ENCODE measurements around the gene PELI2. TPM values are rescaled to one million over a fixed set of nuclear protein-coding genes. Genes with fewer than 3 reads are reported as not detected.

Gene PELI2
- total and polyA plus RNA-seq, 2 of the 4 experiments (the other 2 are of a cell fraction), result 6.0 to 36.7 TPM

- ChIA-PET CTCF (interaction anchor here (0.7 kb wide), 1 partner anchor 427 kb away, joined by 3 read pairs; no protein-coding TSS in a partner anchor), POLR2A (ENCODE audit: unreplicated experiment) (no interaction called here)
- Histone ChIP-seq H2BK20ac (ENCODE audit: low read depth, low read length) (peak overlapping the region; percentile 31; the same call in 1 of the 2 replicates), H4K20me1 (ENCODE audit: insufficient read depth, low read length) (no peaks in the 10 kb centered on the region), H2BK15ac (ENCODE audit: low read depth, low read length) (peak overlapping the region; percentile 30; the same call in 2 of the 3 replicates), H3K9ac (ENCODE audit: low read depth, low read length) (no peak overlapping the region), H2AK9ac (replicated peaks; ENCODE audit: low read depth, low read length, poor library complexity) (no peak overlapping the region), H2BK5ac (ENCODE audit: low read depth, low read length, poor library complexity, severe bottlenecking) (peak overlapping the region; percentile 24), H4K8ac (ENCODE audit: low read depth in 2 of 2, low read length in 2 of 2) (0 out of 4 replicates have a peak overlapping the region, but pooled peaks of 1 of the 2 experiments have one; percentile 1), H3K4me2 (ENCODE audit: low read depth, low read length) (no peak overlapping the region), H3K23ac (ENCODE audit: low read depth, low read length) (no peak overlapping the region), H3K56ac (ENCODE audit: extremely low read depth, insufficient read depth, low read length) (no peak overlapping the region), H2AK5ac (ENCODE audit: low read depth, low read length) (peak overlapping the region; percentile 30; the same call in 1 of the 2 replicates), H4K91ac (ENCODE audit: insufficient read depth, low read depth, low read length) (no peak overlapping the region), H2AFZ (replicated peaks; ENCODE audit: low read length, poor library complexity) (no peak overlapping the region), H3K18ac (ENCODE audit: low read depth, low read length) (no peak overlapping the region; the same call in 1 of the 2 replicates), H3K9me1 (ENCODE audit: insufficient read depth, low read length) (peaks cover 12% of the 10 kb centered on the region), H3K4ac (ENCODE audit: low read depth, low read length) (no peak overlapping the region), H3K79me1 (ENCODE audit: low read depth in 1 of 2, low read length in 2 of 2) (no peaks in the 10 kb centered on the region), H3K4me1 (ENCODE audit: control insufficient read depth, insufficient read depth, low read length) (peaks cover 22% of the 10 kb centered on the region), H3K4me3 (ENCODE audit: insufficient read depth, low read depth, low read length) (no peak overlapping the region), H2BK120ac (ENCODE audit: low read depth, low read length) (peak overlapping the region; percentile 80; the same call in 1 of the 2 replicates), H3K27me3 (ENCODE audit: control insufficient read depth, insufficient read depth, low read length) (no peaks in the 10 kb centered on the region), H3K9me3 (ENCODE audit: control insufficient read depth, insufficient read depth, low read length) (no peaks in the 10 kb centered on the region), H3K27ac (ENCODE audit: insufficient read depth, low read length) (no peak overlapping the region), H4K5ac (ENCODE audit: low read depth, low read length) (no peak overlapping the region), H3K36me3 (ENCODE audit: control insufficient read depth, insufficient read depth, low read length) (no peaks in the 10 kb centered on the region), H3K14ac (replicated peaks; ENCODE audit: low read depth, low read length) (no peak overlapping the region)
- BruUV-seq (replicated peaks), result no TSS peak
- TF ChIP-seq FOS (IDR thresholded peaks at IDR 0.05; ENCODE audit: low read depth, low read length) (no peak), MXI1 (IDR thresholded peaks at IDR 0.05; ENCODE audit: borderline replicate concordance, low read depth, low read length) (no peak), CTCF (conservative IDR thresholded peaks at IDR 0.05; ENCODE audit: low read depth, low read length) (no peak), MAZ (IDR thresholded peaks at IDR 0.05; ENCODE audit: borderline replicate concordance, low read depth, low read length) (no peak), RFX5 (IDR thresholded peaks at IDR 0.05; ENCODE audit: low read depth, low read length) (no peak), POLR2A (IDR thresholded peaks at IDR 0.05; ENCODE audit: low read depth, low read length) (no peak), CHD1 (IDR thresholded peaks at IDR 0.05; ENCODE audit: low read depth, low read length) (no peak), RAD21 (IDR thresholded peaks at IDR 0.05; ENCODE audit: low read length) (no peak), BHLHE40 (IDR thresholded peaks at IDR 0.05; ENCODE audit: low read depth, low read length) (no peak), ELK1 (IDR thresholded peaks at IDR 0.05; ENCODE audit: borderline replicate concordance, low read depth, low read length) (no peak), NFE2L2 (IDR thresholded peaks at IDR 0.05; ENCODE audit: low read depth, low read length) (no peak), MAFK (IDR thresholded peaks at IDR 0.05; ENCODE audit: low read depth, low read length) (no peak)
- peak; percentile 17 for DNase-seq
- no CpG with 5 or more reads among the region's 2 CpGs for WGBS, 2 experiments (ENCODE audit: extremely low coverage in 2 of 2, insufficient read length in 1 of 2)
- intact Hi-C loops (cut with micrococcal nuclease) (no loop called here), in situ Hi-C loops (cut with MboI; ENCODE audit: low sequenced_read_pairs) (no loop called here), dilution Hi-C loops (cut with HindIII; ENCODE audit: low sequenced_read_pairs, unreplicated experiment) (no loop called here)
- peak; percentile 38 for ATAC-seq (ENCODE audit: low read depth)
Measured at GRCh38 chr14:56322531-56322930, 204.3 kb downstream of the PELI2 start.
